Middle frontal gyrus (tissue), 1 donor: ENCODE data around the gene MYL3.
"Not testable (repeated sequence)": the region's sequence is repeated elsewhere in the genome, so short reads cannot be mapped to it uniquely, and the experiment has no call there.

Experiments
- DNase-seq: peaks from one replicate; pipeline ENCODE4 v3.0.0-alpha.2; 2015; ENCODE audit warnings: low spot score; ENCODE audit errors: extremely low spot score

The MYL3 gene

DNA sequence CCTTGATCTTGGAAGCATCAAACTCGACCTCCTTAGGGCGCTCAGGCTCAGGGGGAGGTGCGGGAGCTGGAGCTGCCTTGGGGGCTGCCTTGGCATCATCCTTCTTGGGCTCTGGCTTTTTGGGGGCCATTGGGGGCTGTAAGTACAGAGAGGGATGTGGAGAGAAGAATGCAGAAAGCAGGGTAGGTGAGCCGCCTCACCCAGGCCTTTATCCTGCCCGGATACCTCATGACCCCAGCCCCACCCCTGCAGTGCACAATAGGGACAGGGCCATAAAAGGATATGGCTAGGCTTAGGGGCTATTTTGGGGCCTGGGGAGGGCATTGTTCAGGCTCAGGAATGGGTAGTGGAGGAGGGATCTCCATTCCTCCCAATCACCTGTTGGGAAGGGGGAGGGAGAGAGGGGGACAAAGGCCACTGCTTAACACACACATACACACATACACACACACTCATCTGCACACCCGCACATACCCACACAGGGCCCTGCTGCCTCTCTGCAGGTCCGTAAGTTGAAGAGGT is at the start of gene MYL3:
Gene MYL3 (minus strand): TSS at position 184 of the 522 bp plus-strand sequence. CDS start 54 bp downstream, at position 130.
- DNase-seq = no peak

DNA sequence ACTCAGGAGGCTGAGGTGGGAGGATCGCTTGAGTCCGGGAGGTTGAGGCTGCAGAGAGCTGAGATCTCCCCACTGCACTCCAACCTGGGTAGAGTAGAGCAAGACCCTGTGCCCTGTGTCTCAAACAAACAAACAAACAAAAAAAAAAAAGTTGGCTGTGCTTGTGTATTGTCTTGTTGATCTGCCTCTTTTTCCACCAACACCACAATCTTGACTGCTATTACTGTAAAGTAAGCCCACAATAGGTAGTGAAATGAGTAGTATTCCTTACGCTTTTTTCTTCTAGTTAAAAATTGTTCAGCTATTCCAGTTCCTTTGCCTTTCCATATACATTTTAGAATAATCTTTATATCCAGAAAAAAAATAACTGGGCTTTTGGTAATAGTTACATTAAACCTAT is 49.7 kb upstream of the MYL3 start:
- no peak for DNase-seq

DNA sequence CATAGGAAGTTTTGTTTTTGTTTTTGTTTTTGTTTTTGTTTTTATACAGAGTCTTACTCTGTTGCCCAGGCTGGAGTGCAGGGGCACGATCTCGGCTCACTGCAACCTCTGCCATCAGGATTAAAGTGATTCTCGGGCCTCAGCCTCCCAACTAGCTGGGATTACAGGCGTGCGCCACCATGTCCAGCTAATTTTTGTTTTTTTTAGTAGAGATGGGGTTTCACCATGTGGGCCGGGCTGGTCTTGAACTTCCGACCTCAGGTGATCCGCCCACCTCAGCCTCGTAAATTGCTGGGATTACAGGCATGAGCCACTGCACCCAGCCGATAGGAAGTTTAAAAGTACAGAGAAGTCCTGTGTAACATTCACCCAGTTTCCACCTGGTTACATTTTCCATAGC is 47.7 kb upstream of the MYL3 start:
- not testable (repeated sequence) for DNase-seq

DNA sequence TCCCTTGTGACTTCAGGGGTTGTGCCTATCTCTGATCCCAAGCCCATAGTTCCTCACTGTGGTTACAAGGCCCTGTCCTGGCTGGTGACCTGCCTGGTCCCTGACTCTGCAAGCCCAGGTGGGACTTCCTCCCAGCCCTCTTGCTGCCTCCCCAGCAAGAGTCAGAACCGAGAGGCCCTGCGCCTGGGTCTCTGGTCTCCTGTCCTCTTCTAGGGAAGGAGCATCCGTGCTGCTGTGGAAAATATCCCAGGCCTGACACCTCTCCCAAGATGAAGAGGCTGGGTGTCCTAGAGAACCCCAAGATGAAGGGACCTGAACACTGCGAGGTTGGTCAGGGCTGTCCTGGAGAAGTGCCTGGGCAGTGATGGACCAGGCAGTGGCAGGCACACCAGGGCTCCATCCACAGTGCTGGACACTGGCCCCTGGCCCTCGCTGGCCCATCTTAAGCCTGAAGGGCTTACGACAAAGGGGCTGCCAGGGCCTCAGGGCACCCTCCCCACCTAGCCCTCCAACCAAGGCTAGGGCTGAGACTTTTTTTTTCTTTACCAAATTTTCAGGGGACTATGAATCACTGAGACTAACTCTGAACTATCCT is 47.0 kb upstream of the MYL3 start:
- no peak for DNase-seq

DNA sequence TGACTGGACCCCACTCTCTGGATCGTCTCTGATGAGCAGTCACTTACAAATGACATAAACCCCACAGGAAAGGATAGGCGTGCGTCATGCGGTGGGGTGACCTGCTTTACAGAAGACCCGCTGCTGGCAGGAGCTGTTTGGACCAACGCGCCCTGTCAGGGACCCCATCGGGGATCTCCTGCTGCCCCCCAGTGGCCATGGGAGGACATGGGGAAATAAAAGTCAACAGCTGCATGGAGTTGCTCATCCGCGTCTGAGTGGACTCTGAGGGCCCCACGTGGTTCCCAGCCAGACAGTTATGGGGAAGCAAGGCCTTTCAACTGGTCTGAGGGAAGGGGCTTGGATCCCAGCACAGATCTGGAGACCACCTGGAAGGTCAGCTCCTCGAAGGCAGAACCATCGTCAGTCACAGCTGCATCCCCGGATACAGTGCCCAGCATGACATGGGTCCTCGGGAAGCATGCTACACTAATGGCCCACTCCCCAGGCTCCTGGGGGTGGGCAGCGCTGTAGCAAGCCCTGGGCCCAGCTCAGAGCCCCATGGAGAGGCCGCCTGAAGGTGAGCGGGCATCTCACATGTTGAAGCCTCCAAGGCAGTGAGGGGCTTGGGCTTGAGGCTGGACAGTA is 46.4 kb upstream of the MYL3 start:
- DNase-seq = peak; percentile 76

DNA sequence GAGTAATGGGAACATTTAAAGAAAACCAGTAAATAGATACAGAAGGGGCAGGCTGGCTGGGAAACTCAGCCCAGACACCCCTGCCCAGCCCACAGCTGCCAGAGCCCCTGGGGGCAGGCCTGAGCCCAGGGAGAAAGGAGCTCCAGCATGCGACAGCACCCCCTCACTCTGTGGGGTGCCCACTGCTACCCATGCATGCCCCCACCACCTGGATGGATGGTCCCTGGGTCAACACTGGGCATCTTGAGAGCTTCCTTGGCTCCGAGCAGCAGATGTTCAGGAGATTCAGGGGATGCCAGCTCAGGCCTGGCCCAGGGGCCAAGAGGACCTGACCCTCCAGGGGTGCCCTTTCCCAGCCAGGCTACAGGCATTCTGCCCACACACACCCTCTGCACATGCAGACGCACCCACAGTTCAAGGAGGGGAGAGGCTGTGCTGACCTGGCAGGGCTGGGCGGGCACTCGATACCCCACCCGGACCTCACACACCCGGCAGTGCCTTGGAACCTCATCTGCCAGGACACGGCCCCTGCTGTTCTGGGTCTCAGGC is 45.8 kb upstream of the MYL3 start:
- DNase-seq = no peak

DNA sequence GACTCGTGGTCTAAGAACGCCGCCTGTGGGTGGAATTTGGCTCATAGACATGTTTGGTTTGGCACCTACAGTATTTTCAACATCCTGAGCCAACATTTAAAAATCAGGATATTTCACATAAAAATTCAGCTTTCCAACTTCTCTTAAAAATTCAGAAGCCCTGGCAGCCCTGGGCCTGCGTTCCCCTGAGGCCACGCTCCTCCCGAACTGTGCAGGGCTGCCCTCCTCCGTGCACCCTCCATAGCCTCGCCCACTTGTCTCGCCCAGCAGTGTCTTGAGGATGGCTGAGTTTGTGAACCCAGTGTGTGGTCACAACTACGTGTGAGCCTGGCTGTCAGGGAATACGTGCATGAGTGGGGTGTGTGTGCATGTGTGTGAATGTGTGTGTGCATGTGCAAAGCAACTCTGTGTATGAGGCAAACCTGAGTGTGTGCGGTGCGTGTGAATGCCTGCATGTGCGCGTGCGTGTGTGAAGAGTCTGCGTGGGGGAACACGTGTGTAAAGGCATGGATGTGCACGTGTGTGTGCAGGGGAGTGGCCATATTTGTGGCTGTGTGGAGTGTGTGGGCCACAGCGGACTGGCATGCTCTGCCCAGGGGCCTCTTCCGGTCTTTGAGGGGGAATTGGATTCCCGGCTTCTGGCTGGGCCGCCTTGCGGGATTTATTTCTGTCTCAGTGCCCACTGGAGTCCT is 45.2 kb upstream of the MYL3 start:
- no peak for DNase-seq

DNA sequence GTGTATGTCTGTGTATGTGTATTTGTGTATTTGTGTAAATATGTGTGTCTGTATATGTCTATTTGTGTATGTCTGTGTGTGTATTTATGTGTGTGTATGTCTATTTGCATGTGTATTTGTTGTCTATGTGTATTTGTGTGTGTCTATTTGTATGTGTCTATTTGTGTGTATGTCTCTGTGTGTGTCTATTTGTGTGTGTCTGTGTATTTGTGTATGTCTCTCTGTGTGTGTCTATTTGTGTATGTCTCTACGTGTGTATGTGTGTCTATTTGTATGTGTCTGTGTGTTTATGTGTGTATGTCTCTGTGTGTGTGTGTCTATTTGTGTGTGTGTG is 44.7 kb upstream of the MYL3 start:
- DNase-seq = no peak

DNA sequence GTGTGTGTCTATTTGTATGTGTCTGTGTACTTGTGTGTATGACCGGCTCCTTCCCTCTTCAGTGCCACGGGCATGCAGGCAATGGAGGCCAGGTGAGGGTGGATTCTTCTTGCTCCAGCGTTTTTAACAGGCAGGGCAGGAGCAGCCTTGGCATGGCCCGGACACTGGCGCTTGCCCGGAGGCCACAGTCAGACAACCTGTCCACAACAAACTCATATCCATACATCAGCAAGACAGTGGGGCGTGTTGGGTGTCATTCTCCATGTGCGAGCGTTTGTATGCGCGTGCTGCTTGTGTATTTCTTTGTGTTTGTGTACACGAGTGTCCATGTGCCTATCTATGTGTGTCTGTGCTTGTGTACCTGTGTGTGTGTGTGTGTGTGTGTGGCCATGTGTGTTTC is 44.0 kb upstream of the MYL3 start:
- no peak for DNase-seq

DNA sequence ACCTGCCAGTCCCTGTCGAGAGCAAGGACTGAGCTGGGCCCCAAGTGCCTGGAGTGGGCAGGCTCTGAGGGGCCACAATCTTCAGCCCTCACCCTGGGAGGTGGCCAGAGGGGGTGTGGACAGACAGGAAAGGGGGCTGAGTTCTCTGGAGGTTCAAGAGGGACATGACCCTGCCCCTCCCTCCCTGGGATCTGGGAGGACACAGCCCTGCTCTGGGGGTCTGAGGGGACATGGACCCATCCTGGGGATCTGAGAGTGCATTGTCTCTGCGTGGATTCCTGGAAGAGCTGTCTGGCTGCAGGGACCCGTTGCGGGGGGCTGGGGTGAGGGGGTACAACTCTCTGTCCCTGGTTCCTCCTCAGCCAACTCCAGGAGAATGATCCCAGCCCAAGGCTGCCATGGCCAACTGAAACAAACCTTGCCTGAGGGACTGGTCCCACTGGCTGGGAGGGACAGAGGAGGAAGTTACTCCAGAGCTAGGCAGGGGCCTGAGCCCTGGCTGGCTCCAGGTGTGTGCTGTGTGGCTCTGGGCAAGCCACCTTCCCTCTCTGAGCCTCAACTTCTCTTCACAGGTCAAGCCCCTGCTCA is 43.3 kb upstream of the MYL3 start:
- DNase-seq = no peak

DNA sequence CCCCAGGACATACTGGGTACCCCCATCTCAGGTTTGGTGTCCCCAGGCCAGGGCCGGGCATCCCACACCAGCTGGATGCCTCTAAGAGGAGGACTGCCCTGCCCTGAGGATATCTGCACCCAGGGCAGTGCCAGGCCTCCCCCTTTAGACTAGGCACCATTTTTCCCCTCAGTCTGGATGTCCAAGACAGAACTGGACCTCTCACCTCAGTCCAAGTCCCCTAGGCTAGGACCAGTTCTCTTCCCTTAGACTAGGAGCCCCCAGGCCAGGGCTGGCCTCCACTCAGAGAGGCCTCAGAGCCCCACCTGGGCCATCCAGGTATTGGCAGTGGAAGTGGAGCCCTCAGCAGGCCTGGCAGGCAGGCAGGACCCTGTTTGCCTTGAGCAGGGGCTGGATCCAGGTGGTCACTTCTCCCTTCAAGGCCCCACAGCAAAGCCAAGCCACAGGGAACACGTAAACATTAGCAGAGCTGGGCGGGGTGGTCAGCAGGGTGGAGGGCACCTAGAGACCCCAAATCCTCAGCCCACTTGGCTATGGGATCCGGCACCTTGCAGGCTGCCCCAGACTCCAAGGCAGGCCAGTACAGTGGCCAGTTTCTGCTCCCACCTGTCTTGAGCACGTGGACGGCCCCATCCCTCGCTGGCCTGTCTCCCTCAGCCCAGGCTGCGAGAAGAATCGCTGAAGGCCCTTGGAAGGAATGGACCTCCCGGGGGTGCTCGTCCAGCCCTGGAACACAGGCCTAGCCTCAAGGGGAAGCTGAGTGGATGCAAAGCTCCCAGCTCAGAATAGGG is 42.6 kb upstream of the MYL3 start:
- no peak for DNase-seq

DNA sequence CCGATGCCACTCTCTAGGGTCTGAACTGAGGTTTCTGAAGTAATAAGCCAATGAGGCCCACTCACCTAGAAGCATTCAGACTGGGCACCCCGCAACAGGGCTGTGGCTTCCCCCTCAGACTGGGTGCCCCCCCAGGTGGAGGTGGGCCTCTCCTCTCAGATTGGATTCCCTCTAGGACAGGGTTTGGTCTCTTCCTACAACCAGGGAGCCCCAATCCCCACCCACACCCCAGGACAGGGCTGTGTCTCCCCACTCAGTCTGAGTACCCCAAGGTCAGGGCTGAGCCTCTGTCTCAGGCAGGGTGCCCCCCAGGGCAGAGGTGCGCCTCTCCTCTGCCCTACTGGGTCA is 41.9 kb upstream of the MYL3 start:
- DNase-seq = no peak

DNA sequence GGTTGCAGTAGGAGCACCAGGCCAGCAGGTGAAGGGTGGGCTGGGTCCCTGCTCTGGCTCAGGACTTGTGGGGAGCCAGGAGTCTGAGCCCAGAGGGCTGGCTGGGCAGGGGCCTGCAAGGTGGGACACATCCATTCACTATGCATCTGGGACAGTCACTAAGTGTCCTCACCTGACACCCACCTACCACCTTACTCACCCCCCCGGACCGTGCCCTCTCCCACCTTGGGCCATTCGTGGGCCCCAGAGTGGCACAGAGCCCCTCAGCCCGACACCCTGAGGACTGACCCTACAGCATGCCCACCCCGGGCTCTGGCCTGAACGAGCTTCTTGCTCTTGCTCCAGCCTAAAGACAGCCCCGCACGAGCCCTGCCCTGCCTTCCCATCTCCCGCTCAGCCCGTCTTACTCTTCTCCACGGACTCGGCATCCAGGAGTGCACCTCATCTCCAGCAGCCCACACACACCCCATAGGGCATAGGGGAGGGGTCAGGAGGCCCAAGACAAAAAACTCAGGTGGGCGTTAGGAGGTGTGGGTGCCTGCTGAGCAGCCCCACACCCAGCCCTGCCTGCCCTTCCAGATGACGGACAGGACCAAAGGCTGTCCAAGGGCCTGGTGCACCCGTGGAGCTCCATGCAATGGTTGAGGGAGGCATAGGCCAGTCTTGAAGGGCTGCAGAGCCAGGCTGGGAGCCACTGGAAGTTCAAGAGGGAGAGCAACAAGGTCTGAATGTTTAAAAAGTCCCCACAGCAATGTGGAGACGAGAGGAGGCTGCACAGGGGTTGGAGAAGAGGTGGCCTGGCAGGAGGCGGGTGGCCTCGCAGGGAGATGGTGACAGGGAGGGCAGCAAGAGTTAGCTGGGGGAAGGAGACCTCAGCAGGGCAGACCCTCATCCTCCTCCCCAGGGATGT is 41.3 kb upstream of the MYL3 start:
- no peak for DNase-seq

DNA sequence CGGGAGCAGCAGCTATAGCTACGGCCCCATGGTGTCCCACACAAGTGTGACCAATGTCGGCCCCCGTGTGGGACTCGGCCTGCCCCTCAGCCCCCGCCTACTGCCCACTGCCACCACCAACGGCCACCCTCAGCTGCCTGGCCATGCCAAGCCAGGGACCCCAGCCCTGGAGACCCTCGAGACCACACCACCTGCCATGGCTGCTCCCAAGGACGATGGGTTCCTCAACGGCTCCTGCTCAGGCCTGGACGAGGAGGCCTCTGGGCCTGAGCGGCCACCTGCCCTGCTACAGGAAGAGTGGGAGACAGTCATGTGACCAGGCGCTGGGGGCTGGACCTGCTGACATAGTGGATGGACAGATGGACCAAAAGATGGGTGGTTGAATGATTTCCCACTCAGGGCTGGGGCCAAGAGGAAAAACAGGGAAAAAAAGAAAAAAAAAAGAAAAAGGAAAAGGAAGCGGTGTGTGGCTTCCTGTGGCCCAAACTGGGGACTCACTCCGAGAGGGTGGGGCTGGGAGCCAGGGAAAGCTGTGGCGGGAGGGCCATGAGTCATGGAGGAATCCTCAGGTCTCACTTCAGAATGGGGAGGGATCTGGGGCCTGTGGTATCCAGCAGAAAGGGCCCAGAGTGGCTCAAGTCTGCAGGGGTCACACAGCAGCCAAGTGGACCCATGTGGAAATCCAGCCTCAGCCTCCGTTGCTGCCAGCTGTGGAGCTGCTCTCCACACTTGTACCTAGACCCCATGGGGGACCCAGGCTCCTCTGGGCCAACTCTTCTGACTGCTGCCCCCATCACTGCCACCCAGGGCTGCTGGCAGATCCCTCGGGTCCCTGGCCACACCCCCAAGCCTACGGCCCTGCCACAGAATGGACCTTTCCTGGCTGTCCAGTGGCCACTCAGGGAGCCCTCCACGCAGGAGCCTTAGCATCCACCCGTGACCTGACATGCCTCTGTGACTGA is 40.4 kb upstream of the MYL3 start:
- no peak for DNase-seq

DNA sequence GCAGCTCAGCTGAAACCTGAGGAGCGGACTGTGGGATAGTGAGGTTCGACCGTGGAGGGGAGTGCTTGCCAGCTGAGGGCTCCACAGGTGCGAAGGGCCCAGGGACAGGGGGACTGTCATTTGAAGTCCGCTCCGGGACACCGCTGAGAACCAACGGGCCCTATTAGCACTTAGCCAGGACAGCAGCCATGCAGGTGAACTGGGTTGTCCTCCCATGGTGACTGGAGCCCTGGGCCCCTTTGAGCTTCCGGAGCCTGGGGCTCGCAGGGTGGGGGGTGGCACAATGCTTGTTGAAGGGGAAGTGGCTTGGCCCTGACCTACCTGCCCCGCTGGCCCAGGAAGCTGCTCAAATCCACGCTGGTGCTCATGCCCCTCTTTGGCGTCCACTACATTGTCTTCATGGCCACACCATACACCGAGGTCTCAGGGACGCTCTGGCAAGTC is 39.0 kb upstream of the MYL3 start:
- no peak for DNase-seq

DNA sequence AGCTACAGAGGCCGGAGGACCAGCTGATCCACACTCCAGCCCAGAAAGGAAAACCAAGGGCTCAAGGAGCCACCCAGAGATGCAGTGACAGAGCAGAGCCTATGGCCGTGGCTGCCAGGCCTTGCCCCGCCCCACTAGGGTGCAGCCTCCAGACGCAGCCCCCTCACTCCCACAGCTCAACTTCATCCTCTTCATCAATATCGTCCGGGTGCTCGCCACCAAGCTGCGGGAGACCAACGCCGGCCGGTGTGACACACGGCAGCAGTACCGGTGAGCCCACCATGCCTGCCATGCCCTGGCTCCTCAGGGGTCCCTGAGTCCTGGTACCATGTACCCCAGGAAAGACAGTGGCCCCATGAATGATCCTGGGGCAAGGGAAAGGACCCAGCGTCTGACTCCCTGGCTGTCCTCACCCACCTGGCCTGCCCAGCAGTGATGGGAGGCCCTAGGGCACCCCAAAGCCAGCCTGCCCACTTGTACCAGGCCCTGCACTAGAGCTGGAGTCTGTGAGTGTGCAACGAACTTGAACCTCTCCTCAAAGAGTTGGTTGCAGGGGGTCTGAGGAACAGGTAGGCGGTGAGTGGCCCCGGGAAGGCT is 38.4 kb upstream of the MYL3 start:
- DNase-seq = no peak

DNA sequence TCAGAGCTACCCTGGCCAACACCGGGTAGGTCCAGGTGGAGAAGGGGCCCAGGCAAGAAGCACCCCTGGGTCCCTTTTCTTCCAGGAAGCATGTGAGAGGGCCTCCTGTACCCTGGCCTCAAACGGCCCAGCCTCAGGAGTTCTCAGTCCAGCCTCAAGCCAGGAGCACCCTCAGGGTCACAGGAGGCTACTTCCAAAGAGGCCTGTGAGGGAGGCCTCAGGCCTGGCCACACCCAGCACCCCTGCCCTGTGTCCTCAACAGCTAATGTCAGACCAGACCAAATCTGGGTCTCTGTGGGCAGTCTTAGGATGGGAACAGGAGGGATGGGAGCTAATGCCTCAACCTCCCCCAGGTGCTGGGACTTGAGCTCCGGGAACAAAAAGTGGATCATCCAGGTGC is 37.8 kb upstream of the MYL3 start:
- DNase-seq = no peak

DNA sequence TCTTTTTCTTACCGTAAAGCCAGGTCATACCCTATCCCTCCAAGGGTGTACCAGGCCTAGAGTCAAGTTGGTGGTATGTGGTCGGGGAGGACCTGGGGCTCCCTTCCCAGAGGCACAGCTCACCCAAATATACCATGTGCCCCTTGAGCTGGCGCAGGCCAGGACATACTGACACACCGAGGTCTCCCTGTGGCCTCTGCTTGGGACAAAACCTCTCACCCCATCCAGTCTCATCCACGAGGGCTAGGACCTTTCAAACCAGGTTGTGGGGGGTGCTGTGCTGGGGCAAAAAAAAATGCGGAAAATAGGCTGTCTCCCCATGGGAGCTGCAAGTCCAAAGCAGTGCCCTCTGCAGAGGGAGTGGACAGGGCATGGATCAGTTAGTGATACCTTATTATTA is 37.1 kb upstream of the MYL3 start:
- DNase-seq = no peak

DNA sequence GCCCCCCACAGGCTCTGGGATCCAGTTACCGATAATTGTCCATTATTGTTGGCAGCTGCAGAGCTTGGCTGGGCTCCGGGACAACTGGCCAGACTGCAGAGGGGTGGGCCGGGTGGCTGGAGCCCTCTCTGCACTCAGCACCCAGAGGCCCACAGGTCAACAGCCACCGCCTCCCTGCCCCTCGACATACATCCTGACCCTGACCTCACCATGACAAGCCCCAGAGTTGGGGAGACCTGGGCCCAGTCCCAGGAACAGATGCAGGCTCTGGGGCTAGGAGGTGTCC is 36.7 kb upstream of the MYL3 start:
- DNase-seq = no peak
